Suprapubic skin (tissue), 3 donors: Measurements from ENCODE around the gene MIPOL1.

Experiments used
- CTCF ChIP-seq, 2 donors: fragments of 200-600 bp in 1 of 2; fragments of 450-650 bp in 1 of 2; sonication (generic) in 1 of 2; IDR thresholded peaks; one replicate each; pipeline ENCODE4 v1.5.1; 2016 to 2019; ENCODE audit warnings: antibody characterized with exemption in 2 of 2, mild to moderate bottlenecking in 1 of 2, moderate library complexity in 1 of 2
- POLR2AphosphoS5 ChIP-seq, 3 donors: sonication (generic); formaldehyde crosslinking; IDR thresholded peaks; one replicate each; pipeline ENCODE4 v1.6.1; 2017; ENCODE audit warnings: antibody characterized with exemption in 3 of 3

- no peak for TF ChIP-seq CTCF (IDR thresholded peaks at IDR 0.05)
- TF ChIP-seq POLR2AphosphoS5 (IDR thresholded peaks at IDR 0.05): no peak
Observed at GRCh38 chr14:37275963-37276362, 78.2 kb downstream of the MIPOL1 start.
